Measurements from ENCODE around the gene C4B.

C4B gene

DNA sequence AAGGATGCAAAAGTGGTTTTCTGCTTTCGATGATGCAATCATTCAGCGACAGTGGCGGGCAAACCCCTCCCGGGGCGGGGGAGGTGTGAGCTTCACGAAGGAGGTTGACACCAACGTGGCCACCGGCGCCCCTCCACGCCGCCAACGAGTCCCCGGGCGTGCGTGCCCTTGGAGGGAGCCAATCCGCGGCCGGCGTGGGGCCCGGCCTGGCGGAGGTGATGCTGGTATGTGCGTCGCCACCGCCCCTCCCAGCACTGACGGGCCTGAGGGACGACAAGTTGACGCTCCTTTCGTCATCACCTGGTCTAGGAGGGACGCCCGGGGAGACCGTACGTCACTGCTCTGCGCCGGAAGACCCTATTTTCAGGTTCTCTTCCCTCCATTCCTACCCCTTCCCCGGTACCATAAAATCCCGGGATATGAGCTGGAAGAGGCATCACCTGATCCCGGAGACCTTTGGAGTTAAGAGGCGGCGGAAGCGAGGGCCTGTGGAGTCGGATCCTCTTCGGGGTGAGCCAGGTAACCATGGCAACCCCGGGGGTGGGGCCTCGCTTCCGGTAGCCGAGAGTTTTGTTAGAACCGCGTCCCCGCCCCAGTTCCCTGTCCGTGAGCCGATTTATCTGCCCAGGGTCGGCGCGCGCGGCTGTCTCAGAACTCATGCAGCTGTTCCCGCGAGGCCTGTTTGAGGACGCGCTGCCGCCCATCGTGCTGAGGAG, 42.4 kb upstream of the C4B start, which contains the start of gene DXO (continued):
- TF ChIP-seq ZNF596 (tag by site-specific recombination; IDR thresholded peaks at IDR 0.05) (no peak), HOXC10 (CRISPR knock-in tag; IDR thresholded peaks at IDR 0.05) (0 out of 2 replicates have a peak, but pooled peaks have one; percentile 31), ZNF830 (tag by site-specific recombination; IDR thresholded peaks at IDR 0.05; ENCODE audit: low read depth) (no peak), ZNF133 (tag by site-specific recombination; IDR thresholded peaks at IDR 0.05) (no peak), ZNF658 (tag by site-specific recombination; IDR thresholded peaks at IDR 0.05) (no peak), ZNF521 (tag by site-specific recombination; IDR thresholded peaks at IDR 0.05) (no peak), ZNF76 (tag by site-specific recombination; IDR thresholded peaks at IDR 0.05; ENCODE audit: borderline replicate concordance, low read depth) (peak; percentile 81), ZNF155 (tag by site-specific recombination; IDR thresholded peaks at IDR 0.05) (no peak), ZNF654 (tag by site-specific recombination; IDR thresholded peaks at IDR 0.05; ENCODE audit: low read depth) (no peak), ZFP41 (tag by site-specific recombination; IDR thresholded peaks at IDR 0.05; ENCODE audit: borderline replicate concordance) (no peak), BCL11B (tag by site-specific recombination; IDR thresholded peaks at IDR 0.05; ENCODE audit: low read depth) (0 out of 2 replicates have a peak, but pooled peaks have one; percentile 80), ZNF473 (tag by site-specific recombination; IDR thresholded peaks at IDR 0.05) (no peak), ZNF433 (tag by site-specific recombination; IDR thresholded peaks at IDR 0.05; ENCODE audit: low read depth) (no peak), ZXDB (tag by site-specific recombination; IDR thresholded peaks at IDR 0.05) (peak; percentile 98), ZNF677 (tag by site-specific recombination; IDR thresholded peaks at IDR 0.05) (no peak), SCRT2 (tag by site-specific recombination; IDR thresholded peaks at IDR 0.05) (peak; percentile 73), GLIS1 (tag by site-specific recombination; IDR thresholded peaks at IDR 0.05) (peak; percentile 82), ZNF560 (tag by site-specific recombination; IDR thresholded peaks at IDR 0.05; ENCODE audit: borderline replicate concordance) (no peak)
- TF ChIP-seq, protein P1, sequence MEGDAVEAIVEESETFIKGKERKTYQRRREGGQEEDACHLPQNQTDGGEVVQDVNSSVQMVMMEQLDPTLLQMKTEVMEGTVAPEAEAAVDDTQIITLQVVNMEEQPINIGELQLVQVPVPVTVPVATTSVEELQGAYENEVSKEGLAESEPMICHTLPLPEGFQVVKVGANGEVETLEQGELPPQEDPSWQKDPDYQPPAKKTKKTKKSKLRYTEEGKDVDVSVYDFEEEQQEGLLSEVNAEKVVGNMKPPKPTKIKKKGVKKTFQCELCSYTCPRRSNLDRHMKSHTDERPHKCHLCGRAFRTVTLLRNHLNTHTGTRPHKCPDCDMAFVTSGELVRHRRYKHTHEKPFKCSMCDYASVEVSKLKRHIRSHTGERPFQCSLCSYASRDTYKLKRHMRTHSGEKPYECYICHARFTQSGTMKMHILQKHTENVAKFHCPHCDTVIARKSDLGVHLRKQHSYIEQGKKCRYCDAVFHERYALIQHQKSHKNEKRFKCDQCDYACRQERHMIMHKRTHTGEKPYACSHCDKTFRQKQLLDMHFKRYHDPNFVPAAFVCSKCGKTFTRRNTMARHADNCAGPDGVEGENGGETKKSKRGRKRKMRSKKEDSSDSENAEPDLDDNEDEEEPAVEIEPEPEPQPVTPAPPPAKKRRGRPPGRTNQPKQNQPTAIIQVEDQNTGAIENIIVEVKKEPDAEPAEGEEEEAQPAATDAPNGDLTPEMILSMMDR (tag by site-specific recombination; IDR thresholded peaks at IDR 0.05) = no peak
- TF ChIP-seq, protein P2, sequence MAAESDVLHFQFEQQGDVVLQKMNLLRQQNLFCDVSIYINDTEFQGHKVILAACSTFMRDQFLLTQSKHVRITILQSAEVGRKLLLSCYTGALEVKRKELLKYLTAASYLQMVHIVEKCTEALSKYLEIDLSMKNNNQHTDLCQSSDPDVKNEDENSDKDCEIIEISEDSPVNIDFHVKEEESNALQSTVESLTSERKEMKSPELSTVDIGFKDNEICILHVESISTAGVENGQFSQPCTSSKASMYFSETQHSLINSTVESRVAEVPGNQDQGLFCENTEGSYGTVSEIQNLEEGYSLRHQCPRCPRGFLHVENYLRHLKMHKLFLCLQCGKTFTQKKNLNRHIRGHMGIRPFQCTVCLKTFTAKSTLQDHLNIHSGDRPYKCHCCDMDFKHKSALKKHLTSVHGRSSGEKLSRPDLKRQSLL (tag by site-specific recombination; IDR thresholded peaks at IDR 0.05) = no peak; the same call in none of the 2 replicates
- TF ChIP-seq, protein P3, sequence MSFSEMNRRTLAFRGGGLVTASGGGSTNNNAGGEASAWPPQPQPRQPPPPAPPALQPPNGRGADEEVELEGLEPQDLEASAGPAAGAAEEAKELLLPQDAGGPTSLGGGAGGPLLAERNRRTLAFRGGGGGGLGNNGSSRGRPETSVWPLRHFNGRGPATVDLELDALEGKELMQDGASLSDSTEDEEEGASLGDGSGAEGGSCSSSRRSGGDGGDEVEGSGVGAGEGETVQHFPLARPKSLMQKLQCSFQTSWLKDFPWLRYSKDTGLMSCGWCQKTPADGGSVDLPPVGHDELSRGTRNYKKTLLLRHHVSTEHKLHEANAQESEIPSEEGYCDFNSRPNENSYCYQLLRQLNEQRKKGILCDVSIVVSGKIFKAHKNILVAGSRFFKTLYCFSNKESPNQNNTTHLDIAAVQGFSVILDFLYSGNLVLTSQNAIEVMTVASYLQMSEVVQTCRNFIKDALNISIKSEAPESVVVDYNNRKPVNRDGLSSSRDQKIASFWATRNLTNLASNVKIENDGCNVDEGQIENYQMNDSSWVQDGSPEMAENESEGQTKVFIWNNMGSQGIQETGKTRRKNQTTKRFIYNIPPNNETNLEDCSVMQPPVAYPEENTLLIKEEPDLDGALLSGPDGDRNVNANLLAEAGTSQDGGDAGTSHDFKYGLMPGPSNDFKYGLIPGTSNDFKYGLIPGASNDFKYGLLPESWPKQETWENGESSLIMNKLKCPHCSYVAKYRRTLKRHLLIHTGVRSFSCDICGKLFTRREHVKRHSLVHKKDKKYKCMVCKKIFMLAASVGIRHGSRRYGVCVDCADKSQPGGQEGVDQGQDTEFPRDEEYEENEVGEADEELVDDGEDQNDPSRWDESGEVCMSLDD (tag by site-specific recombination; IDR thresholded peaks at IDR 0.05) = peak; percentile 99
- TF ChIP-seq, protein P4, sequence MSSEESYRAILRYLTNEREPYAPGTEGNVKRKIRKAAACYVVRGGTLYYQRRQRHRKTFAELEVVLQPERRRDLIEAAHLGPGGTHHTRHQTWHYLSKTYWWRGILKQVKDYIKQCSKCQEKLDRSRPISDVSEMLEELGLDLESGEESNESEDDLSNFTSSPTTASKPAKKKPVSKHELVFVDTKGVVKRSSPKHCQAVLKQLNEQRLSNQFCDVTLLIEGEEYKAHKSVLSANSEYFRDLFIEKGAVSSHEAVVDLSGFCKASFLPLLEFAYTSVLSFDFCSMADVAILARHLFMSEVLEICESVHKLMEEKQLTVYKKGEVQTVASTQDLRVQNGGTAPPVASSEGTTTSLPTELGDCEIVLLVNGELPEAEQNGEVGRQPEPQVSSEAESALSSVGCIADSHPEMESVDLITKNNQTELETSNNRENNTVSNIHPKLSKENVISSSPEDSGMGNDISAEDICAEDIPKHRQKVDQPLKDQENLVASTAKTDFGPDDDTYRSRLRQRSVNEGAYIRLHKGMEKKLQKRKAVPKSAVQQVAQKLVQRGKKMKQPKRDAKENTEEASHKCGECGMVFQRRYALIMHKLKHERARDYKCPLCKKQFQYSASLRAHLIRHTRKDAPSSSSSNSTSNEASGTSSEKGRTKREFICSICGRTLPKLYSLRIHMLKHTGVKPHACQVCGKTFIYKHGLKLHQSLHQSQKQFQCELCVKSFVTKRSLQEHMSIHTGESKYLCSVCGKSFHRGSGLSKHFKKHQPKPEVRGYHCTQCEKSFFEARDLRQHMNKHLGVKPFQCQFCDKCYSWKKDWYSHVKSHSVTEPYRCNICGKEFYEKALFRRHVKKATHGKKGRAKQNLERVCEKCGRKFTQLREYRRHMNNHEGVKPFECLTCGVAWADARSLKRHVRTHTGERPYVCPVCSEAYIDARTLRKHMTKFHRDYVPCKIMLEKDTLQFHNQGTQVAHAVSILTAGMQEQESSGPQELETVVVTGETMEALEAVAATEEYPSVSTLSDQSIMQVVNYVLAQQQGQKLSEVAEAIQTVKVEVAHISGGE (tag by site-specific recombination; conservative IDR thresholded peaks at IDR 0.05; ENCODE audit: low read depth) = peak; percentile 98
- TF ChIP-seq, protein P5, sequence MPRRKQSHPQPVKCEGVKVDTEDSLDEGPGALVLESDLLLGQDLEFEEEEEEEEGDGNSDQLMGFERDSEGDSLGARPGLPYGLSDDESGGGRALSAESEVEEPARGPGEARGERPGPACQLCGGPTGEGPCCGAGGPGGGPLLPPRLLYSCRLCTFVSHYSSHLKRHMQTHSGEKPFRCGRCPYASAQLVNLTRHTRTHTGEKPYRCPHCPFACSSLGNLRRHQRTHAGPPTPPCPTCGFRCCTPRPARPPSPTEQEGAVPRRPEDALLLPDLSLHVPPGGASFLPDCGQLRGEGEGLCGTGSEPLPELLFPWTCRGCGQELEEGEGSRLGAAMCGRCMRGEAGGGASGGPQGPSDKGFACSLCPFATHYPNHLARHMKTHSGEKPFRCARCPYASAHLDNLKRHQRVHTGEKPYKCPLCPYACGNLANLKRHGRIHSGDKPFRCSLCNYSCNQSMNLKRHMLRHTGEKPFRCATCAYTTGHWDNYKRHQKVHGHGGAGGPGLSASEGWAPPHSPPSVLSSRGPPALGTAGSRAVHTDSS (tag by site-specific recombination; IDR thresholded peaks at IDR 0.05) = no peak
- TF ChIP-seq, protein P6, sequence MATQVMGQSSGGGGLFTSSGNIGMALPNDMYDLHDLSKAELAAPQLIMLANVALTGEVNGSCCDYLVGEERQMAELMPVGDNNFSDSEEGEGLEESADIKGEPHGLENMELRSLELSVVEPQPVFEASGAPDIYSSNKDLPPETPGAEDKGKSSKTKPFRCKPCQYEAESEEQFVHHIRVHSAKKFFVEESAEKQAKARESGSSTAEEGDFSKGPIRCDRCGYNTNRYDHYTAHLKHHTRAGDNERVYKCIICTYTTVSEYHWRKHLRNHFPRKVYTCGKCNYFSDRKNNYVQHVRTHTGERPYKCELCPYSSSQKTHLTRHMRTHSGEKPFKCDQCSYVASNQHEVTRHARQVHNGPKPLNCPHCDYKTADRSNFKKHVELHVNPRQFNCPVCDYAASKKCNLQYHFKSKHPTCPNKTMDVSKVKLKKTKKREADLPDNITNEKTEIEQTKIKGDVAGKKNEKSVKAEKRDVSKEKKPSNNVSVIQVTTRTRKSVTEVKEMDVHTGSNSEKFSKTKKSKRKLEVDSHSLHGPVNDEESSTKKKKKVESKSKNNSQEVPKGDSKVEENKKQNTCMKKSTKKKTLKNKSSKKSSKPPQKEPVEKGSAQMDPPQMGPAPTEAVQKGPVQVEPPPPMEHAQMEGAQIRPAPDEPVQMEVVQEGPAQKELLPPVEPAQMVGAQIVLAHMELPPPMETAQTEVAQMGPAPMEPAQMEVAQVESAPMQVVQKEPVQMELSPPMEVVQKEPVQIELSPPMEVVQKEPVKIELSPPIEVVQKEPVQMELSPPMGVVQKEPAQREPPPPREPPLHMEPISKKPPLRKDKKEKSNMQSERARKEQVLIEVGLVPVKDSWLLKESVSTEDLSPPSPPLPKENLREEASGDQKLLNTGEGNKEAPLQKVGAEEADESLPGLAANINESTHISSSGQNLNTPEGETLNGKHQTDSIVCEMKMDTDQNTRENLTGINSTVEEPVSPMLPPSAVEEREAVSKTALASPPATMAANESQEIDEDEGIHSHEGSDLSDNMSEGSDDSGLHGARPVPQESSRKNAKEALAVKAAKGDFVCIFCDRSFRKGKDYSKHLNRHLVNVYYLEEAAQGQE (tag by site-specific recombination; IDR thresholded peaks at IDR 0.05) = no peak
- TF ChIP-seq, protein P7, sequence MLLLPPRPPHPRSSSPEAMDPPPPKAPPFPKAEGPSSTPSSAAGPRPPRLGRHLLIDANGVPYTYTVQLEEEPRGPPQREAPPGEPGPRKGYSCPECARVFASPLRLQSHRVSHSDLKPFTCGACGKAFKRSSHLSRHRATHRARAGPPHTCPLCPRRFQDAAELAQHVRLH (tag by site-specific recombination; IDR thresholded peaks at IDR 0.05) = peak; percentile 95
